ENCODE results near the gene CA5A.
"Not testable (repeated sequence)": the region's sequence is repeated elsewhere in the genome, so short reads cannot be mapped to it uniquely, and the experiment has no call there.

DNA sequence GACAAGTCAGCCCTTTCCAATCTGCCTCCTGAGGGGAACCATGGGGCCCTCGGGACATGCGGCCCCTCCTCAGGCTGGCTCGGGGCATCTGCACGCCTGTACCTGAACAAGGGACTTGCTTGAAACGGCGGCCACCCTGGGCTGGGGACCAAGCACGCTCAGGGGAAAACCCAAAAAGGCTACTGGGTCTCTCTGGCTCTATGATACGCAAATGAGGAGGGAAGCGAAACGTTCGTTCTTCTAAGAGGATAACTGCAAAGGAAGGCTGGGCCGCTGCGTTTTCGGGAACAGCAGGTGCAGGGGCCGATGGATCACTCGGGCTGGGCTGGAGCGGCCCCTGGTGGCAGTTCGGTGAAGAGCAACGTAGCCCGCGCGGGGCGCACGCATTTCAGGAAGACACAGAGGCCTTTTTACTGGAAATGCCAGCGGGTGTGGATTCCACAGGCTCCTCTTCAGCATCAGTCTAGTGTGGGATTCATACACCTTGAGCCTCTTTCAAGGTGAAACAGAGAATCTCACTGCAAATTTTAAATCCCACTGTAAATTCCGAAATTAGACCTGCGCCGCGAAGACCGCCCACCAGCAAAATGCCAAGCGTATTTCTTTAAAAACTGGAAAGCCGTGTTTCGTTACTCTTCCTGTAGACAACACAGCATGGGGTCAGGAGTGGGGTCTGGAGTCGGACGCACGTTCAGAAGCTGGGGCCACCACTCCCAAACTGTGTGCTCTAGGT, 27.0 kb downstream of the CA5A start:
- TF ChIP-seq, protein P1, sequence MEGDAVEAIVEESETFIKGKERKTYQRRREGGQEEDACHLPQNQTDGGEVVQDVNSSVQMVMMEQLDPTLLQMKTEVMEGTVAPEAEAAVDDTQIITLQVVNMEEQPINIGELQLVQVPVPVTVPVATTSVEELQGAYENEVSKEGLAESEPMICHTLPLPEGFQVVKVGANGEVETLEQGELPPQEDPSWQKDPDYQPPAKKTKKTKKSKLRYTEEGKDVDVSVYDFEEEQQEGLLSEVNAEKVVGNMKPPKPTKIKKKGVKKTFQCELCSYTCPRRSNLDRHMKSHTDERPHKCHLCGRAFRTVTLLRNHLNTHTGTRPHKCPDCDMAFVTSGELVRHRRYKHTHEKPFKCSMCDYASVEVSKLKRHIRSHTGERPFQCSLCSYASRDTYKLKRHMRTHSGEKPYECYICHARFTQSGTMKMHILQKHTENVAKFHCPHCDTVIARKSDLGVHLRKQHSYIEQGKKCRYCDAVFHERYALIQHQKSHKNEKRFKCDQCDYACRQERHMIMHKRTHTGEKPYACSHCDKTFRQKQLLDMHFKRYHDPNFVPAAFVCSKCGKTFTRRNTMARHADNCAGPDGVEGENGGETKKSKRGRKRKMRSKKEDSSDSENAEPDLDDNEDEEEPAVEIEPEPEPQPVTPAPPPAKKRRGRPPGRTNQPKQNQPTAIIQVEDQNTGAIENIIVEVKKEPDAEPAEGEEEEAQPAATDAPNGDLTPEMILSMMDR (IDR thresholded peaks at IDR 0.05) = peak; percentile 76 to 94
- TF ChIP-seq EP300 (IDR thresholded peaks at IDR 0.05) = not testable (repeated sequence)

Data from suprapubic skin (tissue), 3 donors.